ENCODE measurements around the gene HUWE1.

Gene HUWE1

DNA sequence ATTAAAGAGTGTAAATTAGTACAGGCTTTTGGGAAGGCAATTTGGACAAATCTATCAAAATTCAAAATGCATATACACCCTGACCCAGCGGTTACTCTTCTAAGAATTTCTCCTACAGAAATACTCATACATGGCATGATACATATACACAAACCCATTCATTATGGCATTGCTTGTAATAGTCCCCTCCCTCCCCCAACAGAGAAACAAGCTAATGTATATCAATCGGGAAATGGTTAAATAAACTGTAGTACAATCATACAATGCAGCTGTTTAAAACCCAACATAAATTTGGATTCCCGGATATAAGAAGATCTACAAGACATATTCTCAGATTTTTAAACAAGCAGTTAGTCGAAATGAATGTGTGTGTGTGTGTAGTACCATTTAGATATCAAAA lies 808 bp downstream of the HUWE1 start:
- no peak for DNase-seq

DNA sequence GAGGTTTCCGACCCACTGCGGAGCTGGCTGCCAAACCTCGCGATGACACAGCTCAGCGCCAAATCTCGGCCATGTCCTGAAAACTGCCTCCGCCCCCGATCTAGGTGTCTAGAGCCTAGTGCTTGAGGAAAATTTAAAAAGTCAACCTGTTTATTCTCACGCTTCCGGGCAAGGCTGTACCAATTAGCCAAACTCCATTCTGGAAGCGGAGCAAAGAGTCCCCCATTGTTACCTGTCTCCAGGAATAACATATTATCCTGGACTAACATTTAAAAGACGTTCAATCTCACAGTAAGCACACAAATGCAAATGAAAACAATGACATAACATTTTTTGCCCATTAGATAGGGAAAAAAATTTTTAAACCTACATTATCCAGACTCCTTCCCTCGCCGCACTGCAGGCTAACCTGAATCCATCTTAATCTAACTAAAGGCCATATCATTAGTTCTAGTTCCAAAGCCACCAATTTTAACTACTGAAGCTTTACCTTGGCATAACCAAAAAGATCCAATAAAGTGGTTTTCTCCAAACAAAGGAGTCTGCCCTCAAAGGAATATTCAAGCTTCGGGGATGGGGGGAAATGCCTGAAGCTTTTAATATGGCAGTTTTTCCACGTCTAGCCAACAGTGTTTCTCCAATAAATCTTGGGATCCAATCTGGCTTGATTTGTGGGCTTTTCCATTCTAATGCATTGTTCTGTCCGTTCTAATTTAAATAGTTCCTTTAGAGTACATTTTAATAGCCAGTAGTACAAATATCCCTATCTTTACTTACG lies 1.9 kb downstream of the HUWE1 start:
- DNase-seq = no peak

DNA sequence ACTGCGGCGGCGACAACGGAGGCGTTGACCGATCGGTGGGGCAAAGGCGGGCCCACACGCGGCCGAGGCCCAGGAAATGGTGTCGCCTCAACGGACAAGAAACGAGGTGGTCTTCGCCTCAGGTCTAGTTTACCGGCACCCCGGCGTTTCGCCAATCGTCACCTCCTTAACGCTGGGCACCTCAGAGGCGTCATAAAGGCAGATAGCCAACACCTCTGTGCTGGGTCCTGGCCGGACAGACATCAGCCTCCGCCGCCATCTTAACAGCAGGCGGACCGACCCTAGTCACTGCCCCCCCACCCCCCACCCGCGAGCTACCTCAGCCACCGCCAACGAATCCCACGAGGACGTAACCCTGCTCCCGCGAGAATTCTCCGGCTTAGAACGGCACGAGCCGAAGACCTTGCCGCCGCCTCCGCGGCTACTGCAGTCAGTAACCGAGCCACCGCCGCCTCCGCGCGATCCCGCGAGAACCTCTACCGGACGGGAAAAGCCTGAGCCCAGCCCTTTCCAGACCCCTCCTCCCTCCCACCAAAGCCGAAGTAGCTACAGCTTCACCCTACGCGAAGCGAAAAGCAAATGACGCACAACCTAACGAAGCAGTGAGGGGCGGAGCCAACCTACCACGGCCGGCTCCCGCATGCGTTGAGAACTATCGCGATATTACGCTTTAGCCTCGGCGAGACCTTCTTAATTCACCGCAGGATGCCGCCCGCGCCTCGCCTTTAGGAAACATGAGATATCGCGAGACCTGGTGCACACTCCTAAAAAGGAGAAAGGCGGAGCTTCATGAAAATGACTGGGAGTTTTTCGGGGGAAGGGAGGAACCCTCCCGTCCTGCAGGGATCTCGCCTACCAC lies 2.7 kb downstream of the HUWE1 start:
- peak; percentile 96 to 97 for DNase-seq

DNA sequence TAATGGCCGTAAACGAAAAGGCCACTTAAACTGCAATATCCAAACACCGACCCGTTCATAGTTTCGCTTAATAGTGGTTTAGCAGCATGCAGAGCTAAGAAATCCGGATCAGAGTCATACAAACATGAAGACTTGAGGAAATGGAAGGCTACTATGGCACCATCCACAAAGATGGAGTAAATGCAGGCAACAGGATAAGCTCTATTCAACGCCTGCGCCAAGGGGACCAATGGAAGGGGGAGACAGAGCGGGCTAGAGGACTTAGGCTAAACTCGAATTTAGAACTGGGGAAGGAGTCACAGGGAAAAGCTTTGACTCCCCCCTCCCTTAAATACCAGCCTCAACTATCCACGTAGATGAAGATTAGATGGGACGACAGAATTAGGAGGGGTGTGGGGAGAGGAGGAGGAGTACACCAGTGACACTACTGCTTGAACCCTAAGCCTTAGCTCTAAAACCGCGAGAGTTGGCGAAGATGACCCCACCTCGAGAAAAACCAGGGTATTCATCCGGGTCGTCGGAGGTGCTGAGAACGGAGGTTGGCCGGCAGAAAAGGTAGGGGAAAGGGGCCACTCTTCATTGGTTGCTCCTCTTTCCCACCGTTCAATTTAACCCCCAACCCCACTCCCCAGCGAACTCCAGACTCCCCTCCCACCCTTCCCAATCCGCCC lies 3.5 kb downstream of the HUWE1 start:
- peak; percentile 54 to 65 for DNase-seq

DNA sequence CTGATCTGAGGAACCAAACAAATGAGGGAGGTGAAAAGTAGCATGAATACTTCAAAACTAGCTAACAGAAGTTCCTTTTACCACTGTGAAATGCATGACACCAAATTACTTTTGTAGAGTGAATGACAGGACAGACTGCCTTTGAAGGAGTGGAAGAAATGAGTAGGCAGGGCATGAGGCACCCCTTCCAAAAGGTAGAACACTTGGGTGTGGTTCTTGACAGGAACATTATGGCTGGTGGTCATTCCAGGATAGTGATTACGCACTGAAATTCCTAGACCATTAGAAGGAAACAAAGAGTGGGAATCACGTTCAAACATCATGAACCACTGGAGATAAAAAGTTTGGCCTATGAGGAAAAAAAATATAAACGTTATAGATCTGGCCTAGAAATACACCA lies 4.9 kb downstream of the HUWE1 start:
- DNase-seq = no peak

DNA sequence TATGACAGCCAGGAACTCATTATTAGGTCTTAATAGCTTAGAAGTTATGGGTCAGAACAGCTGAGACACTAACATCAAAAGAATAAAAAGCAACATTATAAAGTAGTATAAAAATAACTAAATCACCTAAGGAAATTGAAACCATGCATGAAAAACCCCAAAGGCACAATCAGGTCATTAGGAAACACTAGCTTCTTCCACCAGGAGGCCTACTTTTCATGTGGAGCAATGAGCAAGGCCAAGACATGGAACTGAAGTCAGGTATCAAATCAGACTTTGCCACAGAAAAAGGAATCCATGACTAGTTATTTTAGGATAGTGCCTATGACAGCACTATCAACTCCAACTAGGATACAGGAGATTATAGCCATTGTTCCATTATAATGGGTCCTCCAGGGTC lies 7.9 kb downstream of the HUWE1 start:
- peak in 1 of 2 donors; percentile 42 for DNase-seq

DNA sequence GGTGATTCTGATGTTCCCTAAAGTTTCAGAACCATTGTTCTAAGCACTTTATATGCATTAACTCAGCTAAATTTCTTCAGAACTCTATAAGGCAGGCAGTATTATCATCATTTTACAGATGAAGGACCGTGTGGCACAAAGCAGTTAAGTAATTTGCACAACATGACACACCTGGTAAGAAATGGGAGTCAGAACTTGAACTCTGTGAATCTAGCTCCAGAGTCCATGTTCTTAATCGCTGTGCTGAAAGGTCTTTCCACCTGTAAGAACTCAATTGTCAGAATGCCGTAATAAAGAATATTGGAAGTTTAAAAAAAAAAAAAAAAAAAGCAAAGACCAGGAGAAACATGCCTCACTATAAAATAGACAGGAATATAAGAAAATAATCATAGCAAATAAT lies 9.2 kb downstream of the HUWE1 start:
- DNase-seq = no peak

DNA sequence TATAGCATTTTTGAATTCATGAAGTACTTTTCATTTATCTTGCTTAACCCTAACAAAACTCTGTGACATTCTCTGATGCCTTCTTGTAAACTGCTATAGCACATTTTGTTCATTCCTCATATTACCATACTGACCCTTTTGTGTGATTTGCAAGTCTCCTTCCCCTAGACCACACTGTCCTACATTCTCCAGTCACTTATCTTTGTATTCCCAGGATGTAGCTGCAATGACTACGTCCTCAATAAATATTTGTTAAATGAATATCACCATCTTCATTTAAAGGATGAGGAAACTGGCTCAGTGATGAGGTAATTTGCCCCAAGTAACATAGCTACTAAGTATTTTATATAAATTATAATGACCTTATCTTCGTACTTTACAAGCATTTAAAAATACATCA lies 11.9 kb downstream of the HUWE1 start:
- no peak for DNase-seq

DNA sequence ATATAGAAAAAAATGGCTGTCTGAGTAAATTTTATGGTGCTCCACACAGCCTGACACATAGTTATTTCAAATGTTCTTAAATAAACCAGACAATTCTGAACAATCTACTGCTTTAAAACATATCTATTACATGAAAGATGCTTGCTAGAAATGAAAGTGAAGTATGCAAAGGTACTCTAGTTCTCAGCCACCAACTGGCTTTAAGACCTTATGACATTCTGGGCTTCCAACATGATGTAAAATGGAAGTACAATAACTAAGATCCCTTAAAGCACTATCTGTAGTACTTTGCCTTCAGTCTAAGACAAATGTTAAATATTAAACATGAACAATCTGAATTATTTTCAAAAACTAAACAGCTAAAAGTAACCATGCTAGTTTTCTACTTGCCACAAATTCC lies 17.3 kb downstream of the HUWE1 start:
- no peak for DNase-seq

DNA sequence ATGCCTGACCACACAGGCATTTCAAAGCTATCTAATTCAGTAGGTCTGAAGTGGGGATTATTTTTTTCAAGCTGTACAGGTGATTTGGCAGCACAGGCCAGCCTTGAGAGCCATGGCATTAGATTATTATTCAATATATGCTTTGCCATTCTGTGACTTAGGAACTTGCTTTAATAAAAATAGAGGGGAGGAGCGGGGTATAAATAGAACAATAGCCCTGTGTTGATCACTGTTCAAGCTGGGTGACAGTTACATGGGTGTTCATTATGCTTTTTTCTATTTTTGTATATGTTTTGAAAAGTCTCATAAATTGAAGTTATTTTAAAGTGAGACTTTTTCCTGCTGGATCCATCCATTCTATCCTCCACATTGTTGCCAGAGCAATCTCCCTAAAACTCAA lies 20.3 kb downstream of the HUWE1 start:
- DNase-seq = no peak

DNA sequence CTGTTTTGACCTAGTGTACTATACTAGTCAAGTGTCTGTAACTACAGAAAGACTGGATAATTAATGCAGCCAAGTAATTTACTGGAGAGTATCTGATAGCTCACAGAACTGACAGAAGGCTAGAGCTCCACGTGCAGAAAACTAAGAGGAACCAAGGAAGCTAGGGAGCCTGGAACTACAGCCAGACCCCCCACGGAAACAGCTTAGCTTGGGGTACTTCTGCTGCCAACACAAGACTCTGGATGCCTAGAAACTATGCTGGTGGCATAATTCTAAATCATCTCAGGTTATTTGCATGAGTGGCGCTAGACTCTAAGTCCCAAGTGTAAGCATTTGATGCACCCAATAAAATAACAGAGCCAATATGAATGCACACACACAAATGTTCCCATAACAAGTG lies 26.5 kb downstream of the HUWE1 start:
- no peak for DNase-seq

DNA sequence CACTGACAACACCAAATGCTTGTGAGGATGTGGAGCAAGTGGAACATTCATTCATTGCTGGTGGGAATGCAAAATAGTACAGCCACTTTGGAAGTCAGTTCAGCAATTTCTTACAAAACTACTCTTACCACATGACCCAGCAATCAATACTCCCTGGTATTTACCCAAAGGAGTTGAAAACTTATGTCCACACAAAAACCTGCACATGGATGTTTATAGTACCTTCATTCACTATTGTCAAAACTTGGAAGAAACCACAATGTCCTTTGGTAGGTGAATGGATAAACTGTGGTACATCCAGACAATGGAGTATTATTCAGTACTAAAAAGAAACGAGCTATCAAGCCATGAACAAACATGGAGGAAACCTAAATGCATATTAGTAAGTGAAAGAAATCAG lies 27.5 kb downstream of the HUWE1 start:
- no peak for DNase-seq

DNA sequence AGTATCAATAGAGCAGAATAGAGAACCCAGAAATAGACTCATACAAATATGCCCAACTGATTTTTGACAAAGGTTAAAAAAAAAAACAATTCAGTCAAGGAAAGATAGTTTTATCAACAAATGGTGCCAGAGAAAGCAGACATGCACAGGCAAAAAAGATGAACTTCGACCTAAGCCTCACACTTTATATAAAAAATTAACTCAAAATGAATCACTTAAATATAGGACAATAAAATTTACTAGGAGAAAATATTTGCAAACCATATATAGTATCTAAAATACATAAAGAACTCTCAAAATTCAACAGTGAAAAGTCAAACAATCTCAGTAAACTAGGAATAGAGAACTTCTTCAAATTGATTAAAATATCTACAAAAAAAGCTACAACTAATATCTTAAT lies 29.7 kb downstream of the HUWE1 start:
- DNase-seq = no peak

DNA sequence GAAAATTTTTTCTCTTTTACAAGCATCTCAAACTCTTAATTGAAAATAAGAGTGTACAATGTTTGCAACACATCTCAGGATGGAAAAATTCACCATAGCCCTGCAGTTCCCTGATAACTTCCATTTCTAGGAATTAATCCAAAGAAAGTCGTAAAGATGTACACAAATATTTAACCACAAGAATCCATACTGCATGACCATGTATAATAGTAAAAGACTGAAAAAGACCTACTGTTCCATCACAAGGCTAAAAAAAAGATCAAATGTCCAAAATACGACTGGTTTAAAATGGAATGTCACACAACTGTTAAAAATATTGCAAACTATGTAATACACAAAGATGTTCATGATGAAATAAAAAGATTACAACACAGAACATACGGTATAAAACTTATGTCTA lies 32.1 kb downstream of the HUWE1 start:
- no peak for DNase-seq

DNA sequence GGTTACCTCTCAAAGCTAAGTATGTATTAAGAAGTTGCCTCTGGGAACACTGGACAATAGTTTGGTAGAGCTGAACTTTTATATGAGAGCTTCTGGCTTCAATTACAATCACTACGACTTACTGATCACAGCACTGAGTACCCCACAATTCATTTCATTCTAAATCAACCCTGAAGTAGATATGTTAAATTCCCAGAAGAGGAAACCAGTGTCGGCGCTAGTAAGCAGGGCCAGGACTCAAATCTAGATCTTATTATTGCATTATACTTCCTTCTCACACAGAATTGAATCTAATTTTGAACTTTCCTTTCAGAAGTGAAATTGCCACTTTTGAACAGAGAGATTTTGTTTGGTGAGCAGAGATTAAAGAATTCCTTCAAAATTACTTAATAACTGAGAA lies 41.8 kb downstream of the HUWE1 start:
- DNase-seq = no peak

DNA sequence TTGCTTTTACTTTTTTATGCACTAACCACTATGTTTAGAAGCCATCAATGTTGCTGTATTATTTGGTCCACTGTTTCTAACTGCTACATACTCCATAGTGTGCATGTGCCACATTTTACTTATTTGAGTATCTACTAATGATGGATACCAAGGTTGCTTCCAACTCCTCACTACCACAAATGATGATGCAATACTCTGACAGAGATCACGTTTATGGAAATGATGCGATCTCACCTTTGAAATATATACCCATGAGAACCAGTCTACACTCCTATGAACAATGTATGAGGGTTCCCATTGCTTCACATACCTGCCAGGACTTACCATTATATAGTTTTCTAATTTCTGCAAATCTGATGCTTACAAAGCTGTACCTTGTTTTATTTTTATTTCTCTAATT lies 44.2 kb downstream of the HUWE1 start:
- DNase-seq = no peak

DNA sequence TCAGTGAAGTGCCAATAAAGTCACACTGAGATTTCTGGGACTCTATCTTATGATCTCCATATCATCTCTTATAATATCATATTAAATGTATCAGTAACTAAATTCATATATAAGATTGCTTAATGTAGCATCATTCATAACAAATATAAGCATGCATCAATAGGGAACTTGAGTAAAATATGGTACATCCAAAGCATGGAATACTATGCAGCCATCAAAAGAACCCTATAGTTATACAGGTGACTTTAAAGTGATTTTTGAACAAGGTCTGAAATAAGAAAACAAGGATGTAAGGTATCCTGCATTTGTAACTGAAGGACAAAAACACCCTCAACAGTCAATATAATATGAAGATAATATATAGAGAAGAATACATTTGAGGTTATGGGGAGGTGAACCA lies 47.3 kb downstream of the HUWE1 start:
- no peak for DNase-seq

DNA sequence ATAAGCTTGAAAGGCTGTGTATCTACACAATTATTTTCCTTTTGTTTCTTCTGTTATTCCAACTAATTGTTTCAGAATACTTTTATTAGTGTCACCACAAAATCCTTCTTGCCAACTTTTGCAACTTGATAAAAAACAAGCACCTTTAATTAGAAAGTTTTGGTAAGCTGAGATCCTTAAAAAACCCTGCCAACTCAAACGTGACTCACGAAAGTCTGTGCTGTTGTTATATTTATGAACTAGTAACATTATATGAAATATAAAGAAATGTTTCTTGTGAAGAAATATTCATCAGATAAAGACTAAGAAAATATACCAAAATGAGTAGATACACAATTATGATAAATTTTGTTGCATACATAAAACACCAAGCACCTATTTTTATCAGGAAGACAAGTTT lies 49.0 kb downstream of the HUWE1 start:
- DNase-seq = no peak

DNA sequence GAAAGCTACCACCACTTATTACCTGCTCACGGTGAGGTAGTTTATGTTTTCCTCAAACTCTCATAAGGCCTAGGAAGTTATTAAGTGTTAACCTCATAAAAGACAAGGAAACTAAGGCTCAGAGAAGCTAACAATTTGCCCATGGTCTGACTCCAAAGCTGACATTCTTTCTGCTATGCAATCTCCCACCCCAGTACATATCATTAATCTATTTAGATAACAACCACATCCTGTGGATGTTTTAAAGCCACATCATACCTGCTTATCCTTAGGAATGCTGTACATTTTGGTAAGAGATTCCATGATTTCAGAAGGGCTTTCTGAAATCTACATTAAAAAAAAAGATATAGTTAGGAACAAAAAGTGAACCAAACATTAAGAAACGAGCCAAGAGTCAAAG lies 55.4 kb downstream of the HUWE1 start:
- DNase-seq = no peak

DNA sequence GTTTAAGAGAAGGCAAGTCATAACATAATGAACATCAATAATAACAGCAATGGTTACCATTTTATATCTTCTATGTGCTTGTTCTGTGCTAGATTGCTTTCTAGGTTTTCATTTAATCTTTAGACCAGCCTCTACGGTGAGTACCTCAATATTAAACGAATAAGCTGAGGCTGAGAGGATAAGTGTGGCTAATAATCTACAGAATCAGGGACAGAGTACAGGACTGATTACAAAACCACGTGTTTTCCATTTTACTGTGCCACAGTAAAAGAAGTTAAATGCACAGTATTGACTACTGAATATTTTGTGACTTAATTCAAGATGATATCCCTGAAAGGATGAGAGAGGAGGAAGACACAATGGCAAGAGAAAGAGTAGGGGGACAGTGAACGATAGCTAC lies 56.3 kb downstream of the HUWE1 start:
- no peak for DNase-seq

DNA sequence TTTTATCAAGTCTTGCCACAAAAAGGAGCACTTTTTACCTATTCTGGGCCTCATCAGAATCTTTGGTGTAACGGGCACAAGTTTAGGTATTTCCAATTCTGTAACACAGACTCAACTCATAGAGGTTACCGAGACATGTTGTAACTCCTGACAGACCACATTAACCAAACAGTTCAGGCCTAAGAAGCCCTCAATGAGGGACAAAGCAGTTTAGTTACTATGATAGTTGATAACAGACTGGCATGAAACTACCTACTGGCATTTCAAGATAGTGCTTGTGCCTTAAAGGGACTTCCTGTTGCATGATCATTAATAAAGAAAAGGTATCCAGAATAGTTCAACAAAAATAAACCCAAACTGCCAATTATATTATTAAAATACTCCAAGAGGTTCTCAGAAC lies 64.1 kb downstream of the HUWE1 start:
- DNase-seq = no peak

DNA sequence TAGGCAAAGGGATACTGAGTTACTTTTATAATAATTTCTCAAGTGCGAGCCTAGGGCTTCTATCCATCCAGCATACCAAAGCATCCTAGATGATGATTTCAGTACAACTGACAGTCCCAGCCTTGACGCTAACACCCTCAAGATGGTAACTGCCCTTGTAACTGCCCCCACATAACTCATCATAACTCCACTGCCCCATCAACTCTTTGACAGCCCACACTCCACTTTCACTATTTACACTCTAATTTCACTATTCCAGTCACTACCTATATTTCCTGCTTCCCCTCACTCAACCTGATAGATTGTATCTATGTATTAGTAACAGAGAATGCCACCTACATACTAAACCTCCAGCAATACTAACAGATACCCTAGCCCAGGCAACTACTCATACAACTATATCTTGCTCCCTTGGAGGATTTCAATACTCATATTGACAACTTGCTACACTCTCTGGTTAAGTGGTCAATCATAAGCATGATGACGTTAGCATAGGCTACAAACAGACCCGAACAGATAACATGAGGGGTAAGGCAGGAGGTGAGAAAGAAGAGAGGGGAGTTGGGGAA lies 65.0 kb downstream of the HUWE1 start:
- DNase-seq = no peak

DNA sequence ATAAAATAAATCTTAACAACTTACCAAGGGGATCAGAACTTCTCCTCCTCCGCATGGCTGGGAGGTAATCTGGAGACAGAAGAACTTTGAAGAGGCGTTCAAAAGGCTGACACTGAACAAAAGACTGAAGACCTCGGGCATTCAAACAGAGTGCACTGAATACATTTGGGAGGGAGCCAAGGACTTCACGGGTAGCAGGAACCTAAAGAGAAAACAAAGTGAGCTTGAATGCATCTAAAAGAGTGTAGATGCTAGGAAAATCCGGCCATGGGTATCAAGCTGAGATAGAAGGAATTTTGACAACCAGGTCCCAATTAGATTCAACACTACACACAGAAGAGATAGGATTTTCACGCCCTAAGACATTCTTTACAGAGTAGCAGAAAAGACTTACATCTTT lies 69.6 kb downstream of the HUWE1 start:
- no peak for DNase-seq

DNA sequence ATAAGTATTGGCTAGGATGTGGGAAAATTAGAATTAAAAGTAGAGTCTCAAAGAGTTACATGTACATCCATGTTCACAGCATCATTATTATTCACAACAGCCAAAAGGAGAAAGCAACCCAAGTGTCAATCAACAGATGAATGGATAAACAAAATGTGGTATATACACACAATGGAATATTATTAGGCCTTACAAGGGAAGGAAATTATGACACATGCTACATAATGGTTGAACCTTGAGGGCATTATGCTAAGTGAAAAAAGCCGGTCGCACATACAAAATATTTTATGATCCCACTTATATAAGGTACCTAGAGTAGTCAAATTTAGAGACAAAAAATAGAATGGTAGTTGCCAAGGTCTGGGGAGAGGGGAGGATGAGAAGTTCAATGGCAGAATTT lies 80.1 kb downstream of the HUWE1 start:
- DNase-seq = no peak

Data from CD4-positive, alpha-beta T cell treated with Interleukin-4 for 1 hour (primary cell).